Activated CD4-positive, alpha-beta T cell treated with anti-CD3 and anti-CD28 coated beads, Interleukin-10, Interleukin-2, amounts not matched to agents 100 ng/mL and 50 ng/mL, durations not matched to agents 16 hours and 8 hours (primary cell): Measurements from ENCODE around the gene CAPN13.

ENCODE experiments used
- DNase-seq: peaks from one replicate; pipeline ENCODE4 v3.0.0-alpha.2; 2020

CAPN13 gene

GRCh38 chr2:30722936-30723725, 84.1 kb downstream of the CAPN13 start:
- no peak for DNase-seq

GRCh38 chr2:30721668-30722647, 85.3 kb downstream of the CAPN13 start:
- DNase-seq, result no peak

DNA sequence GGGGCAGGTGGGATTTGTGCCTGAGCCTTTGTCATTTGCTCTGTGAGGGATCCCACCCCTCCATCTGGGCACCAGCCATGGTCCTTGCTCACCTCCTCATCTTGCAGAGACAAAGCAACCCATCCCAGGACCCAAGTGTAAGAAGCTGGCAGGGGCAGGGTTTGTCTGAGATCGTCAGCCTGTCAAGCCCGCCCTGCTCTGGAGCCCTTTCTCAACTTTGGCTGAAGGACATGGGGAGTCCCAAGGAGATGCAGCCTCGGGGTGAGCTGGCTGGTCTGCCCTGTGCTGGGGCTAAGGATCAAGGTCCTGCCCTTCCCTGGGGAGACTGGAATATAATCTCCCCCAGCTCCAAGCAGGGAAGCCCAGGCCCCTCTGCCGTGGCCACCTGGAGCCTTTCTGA, 86.0 kb downstream of the CAPN13 start:
- DNase-seq, result no peak

DNA sequence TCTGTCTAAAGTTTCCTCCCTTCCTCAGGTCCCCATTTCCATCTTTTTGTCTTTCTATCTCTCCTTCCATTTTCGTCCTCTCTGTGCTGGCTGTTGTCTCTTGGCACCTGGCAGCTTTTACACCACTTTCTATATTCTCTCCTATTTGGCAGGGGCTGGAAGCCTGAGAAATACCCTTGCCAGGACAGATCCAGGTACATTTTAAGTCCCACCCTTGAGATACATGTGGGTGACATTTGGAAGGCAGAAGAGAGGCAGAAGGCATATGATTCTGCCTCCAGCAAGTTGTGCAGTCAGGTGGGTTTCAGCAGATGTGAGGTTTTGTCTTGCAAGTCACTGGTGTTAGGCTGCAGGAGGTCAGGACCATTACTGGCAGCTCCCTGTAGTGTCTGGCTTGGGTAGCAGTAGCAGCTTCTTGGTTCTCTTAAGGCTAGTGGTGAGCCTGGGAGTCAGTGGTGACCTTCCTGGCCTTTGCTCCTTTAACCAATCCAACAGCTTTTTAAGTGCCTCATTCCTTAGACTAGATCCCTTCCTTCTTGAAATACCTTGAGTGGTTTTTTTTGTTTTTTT, 90.1 kb downstream of the CAPN13 start:
- no peak for DNase-seq

- no peak for DNase-seq
Measured at GRCh38 chr2:30716123-30716900, 90.9 kb downstream of the CAPN13 start.

GRCh38 chr2:30714811-30715709, 92.2 kb downstream of the CAPN13 start:
- DNase-seq, result peak; percentile 59

DNA sequence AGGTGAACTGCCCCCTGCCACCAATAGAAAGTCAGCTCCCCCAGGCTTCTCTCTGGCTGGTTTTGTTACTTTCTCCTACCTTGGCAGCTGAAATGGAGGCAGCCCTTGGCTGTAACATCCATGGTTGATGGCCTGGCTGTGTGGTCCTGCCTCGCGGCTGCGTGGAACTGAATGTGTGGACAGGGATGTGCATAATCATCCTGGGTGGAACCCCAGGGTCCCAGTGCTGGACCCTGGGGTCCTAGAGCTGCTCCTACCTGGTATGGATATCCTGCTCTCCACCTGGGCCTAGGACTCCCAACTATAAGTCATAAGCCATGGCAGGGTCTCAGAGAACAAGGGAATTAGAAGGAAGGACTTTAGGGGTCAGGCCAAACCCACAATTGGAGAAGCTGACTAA, 93.5 kb downstream of the CAPN13 start:
- DNase-seq, result no peak

- peak; percentile 93 for DNase-seq
Measured at GRCh38 chr2:30711646-30712085, 95.6 kb downstream of the CAPN13 start.

- DNase-seq, result no peak
Measured at GRCh38 chr2:30710461-30710860, 96.8 kb downstream of the CAPN13 start.

GRCh38 chr2:30710016-30710415, 97.2 kb downstream of the CAPN13 start:
- no peak for DNase-seq

GRCh38 chr2:30709516-30709915, 97.7 kb downstream of the CAPN13 start:
- DNase-seq, result no peak

DNA sequence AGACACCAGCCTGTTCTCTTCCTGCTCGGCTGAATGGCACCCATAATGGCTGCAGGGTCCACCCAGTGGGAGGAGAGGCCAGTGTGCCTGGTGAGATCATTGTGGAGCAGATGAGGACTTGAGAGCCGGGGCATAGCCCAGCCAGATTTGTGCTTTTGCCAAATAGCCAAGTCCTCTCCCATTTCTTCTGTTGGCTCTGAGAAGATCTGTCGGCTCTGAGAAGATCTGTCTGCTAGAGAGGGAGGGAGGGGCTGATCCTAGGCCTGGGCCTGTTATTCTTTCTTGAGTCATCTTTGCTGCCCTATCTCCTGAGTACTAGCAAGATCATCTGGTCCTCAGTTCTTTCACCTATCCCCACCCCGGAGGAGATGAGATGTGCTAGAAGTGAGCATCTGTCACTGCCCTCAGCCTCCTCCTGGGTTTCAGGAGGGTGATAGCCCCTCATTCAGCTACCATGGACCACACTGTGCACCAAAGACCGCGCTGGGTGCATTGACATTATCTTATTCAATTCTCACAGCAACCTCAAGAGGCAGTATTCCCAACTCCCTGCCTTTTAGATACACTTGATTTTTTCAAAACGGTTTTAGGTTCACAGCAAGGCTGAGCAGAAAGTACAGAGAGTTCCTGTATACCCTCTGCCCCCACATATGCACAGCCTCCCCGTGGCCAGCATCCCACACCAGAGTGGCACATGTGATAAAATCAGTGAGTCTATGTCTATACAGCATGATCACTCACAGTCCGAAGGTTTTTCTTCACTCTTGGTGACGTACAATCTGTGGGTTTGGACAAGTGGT, 98.6 kb downstream of the CAPN13 start:
- DNase-seq, result peak; percentile 9

DNA sequence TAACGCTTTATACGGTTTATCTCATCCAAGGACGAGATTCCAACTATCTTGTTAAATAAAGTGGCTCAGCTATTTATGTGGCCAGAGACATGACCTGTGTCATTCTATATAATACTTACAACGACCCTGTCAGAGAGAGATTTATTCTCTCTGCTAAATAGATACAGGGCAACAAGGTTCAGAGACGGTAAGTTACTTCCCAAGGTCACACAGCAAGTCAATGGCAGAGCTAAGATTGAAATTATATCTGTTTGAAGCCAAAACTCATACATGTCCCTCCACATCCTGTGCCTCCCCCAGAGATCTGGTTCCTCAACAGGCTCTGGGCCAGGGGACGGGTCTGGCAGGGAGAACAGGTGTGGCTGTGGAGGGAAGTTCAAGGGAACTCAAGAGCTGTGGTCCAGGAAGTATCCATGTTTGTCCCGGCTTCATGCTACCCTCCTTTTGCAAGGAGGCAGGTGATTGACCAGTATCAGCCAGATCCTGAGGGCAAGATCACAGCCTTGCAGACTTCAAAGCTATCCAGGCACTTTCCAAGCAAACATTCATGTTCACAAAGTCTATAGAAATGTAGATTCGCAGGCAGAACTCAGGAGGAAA, 99.8 kb downstream of the CAPN13 start:
- no peak for DNase-seq

GRCh38 chr2:30706534-30707303, 100.5 kb downstream of the CAPN13 start:
- peak; percentile 73 for DNase-seq

DNA sequence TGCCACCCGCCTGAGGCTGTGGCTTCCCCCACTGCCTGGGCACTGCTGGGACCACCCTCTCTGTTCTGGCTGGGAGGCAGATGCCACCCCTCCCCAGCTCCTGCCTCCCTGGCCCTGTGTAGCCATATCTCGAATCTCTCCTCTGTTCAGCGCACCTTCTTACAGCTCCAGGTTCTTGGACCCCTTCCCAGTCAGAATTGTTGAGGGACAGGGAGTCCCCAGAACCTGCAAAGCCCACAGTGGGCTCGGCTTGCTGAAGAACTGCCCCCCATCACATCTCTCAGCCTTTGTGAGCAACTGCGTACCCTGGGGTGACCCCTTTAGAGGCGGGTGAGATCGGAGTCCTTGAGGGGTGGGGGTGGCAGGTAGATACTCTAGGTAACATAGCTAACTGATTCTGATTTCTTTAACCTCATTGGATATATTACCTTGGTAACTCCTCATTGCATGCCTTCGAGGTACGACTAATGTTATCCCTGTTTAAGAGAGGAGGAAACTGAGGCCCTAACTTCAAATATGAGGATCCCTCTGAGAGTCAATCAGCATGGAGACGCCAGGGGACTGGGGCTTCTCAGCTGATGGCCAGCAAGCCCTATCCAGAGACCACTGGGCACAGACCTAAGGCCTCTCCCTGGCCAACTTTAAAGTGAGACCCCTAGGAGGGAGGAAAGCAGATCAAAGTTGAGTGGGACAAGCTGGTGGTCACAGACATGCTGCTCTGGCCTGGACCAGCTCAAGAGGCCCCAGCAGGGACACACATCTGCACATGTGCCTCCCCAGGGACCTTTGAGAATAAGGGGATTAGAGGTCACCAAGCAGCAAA, 101.3 kb downstream of the CAPN13 start:
- DNase-seq, result no peak

DNA sequence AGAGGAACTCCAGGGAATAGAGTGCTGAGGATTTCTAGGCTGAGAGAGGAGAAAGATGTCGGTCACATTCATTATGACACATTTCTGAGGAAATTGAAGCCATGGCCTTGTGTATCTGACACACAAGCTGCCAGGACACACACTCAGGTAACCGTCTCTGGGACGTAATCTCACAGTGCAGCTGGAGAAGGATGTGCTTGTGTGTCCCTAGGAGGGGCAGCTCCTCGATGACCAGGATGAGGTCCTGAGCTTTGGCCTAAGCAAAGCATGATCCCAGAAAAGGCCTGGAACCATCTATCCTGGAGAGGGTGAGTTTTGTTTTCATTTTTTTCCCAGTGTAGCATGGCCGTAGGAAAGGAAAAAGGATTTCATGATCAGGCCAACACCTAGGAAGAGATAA, 102.2 kb downstream of the CAPN13 start:
- DNase-seq, result no peak

DNA sequence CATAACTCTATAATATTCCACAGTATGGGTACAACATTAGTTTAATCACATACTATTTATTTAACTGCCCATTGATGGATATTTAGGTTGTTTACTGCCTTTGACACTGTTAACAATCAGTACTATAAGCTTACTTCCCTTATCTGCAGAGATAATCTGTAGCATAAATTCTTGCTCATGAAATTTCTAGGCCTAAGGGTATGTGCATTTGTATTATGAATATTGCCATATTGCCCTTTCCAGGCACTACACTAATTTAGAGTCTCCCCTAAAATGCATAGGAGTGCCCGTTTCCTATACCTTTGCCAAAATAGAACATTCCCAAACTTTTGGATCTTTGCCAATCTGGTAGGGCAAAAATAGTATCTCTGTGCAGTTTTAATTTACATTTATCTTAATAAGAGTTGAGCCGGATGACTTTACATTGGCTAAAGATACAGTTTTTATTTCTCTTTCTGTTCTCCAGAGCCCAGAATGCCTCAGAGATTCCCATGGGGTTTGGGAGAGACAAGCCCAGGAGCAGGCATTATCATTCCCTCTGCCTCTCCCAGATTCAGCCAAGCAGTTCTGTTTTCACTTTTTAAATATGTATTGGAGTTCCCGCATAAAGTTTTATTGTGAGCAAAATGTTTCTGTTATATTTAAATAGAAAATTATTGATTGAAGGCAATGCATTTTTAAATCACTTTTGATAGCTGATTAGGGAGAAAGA, 102.8 kb downstream of the CAPN13 start:
- no peak for DNase-seq

- no peak for DNase-seq
Measured at GRCh38 chr2:30702694-30703093, 104.6 kb downstream of the CAPN13 start.
